Skin epidermis (tissue), 12 donors: ENCODE results near the gene SLC26A1.
"Not testable (repeated sequence)": the region's sequence is repeated elsewhere in the genome, so short reads cannot be mapped to it uniquely, and the experiment has no call there.

ENCODE experiments used
- H3K27ac ChIP-seq, 21 experiments: fragments of 200-600 bp; sonication (generic) in 11 of 21; one replicate each; pipeline ENCODE4 v1.5.0; 2020; ENCODE audit warnings: mild to moderate bottlenecking in 3 of 21, inconsistent platforms in 2 of 21, moderate library complexity in 2 of 21
- H3K4me3 ChIP-seq, 7 experiments: fragments of 200-600 bp; sonication (generic) in 2 of 7; one replicate each; pipeline ENCODE4 v1.5.0; 2020; ENCODE audit warnings: inconsistent platforms in 2 of 7, mild to moderate bottlenecking in 2 of 7, moderate library complexity in 1 of 7

Gene SLC26A1

DNA sequence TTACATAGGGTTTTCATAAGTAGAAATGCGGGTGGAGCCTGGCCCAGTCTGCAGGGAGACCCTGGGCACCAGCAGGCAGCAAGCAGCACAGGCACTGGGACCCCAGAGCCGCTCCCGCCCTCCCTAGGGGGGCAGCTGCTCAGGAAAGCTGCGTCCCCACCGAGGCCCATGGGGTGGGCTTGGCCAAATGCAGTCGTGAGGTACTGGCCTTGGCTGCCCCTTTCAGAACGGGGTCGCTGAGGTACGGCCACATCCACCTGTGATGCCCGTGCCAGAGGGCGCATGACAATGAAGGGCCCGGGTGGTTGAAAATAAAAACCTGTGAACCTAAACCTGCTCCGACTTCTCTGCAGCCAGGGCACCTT is 44.3 kb downstream of the SLC26A1 start:
- H3K27ac ChIP-seq = no peak overlapping the region
- H3K4me3 ChIP-seq = no peak overlapping the region

DNA sequence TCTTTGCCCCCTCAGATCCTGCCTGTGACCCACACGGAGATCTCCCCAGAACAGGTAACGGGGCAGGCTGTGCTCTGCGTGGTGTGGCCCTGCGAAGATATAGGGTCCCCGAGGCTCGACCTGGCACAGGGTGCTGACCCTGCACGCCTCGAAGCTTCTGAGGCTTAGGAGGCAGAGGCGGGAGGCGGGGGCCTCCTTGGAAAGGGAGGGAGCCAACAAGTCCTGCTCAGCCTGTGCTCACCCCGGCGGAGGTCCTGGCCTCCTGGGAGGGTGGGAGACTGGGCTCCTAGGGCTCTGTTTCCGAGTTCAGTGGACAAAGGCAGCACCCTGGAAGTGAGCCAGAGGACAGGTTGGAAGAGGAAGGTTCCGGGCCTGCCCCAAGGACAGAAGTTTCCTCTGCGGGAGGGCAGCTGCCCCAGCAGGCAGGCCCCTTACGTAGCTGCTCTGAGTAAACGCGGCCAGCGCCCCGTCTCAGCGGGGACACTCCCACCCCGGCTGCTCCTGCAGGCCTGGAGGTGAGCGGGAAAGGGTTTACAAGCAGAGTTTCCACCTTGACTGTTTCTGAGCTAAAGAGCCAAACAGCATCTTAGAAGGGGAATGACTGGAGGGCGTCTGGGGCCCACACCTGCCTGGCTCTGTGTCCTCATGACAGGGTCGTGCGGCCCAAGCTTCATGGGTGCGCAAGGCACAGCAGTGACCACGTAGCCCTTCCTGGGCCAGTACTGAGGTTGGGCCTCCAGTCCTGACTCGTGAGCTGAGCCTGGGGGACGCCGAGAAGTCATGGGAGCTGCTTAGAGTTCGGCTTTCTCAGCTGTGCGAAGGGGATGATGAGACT is 44.9 kb downstream of the SLC26A1 start:
- H3K4me3 ChIP-seq = no peak overlapping the region
- H3K27ac ChIP-seq = no peak overlapping the region

DNA sequence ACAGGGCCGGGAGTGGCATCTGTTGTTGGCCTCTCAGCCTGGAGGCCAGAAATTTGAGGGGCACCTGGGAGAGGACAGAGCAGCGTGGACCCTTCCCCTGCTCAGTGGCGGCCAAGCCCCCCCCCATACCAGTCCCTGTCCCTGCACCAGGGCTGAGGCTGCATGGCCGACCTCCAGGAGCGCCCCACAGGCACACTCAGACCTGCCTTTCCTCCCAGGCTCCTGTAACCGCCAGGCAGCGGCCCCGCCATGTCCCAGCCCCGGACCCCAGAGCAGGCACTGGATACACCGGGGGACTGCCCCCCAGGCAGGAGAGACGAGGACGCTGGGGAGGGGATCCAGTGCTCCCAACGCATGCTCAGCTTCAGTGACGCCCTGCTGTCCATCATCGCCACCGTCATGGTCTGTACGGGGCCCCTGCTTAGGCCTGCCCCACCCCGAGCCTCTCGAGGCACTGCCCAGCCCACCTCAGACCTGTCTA is 45.7 kb downstream of the SLC26A1 start:
- H3K27ac ChIP-seq = no peak overlapping the region
- H3K4me3 ChIP-seq = no peak overlapping the region

DNA sequence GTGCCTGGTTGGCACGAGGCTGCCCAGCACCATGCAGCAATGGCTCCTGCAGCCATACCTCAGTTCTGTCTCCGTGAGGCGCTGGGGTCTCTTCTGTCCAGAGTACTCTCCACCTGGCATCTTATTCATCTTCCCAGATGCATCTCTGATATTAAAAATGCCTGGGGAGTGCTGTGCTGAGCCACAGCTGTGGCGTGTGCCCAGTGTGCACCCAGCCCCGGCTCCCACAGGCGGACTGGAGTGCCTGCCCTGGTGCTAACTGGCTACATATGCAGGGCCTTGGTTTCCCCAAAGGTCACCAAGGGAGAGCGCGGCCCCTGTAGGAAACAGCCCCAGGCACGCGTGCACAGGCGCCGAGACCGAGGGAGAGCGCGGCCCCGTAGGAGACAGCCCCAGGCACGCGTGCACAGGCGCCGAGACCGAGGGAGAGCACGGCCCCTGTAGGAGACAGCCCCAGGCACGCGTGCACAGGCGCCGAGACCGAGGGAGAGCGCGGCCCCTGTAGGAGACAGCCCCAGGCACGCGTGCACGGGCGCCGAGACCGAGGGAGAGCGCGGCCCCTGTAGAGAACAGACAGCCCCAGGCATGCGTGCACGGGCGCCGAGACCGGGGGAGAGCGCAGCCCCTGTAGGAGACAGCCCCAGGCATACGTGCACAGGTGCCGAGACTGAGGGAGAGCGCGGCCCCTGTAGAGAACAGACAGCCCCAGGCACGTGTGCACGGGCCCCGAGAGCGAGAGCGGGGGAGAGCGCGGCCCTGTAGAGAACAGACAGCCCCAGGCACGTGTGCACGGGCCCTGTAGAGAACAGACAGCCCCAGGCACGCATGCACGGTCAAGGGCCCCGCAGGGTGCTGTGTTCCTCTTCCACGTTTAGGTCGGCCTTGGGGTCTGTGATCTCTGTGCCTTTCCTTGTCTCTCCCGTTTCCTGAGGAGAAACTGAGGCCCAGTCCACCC is 46.4 kb downstream of the SLC26A1 start:
- Histone ChIP-seq H3K27ac (no peak overlapping the region), H3K4me3 (no peak overlapping the region)

- Histone ChIP-seq H3K4me3 (no peak overlapping the region), H3K27ac (no peak overlapping the region)
Observed at GRCh38 chr4:946103-946450, 47.1 kb downstream of the SLC26A1 start.

DNA sequence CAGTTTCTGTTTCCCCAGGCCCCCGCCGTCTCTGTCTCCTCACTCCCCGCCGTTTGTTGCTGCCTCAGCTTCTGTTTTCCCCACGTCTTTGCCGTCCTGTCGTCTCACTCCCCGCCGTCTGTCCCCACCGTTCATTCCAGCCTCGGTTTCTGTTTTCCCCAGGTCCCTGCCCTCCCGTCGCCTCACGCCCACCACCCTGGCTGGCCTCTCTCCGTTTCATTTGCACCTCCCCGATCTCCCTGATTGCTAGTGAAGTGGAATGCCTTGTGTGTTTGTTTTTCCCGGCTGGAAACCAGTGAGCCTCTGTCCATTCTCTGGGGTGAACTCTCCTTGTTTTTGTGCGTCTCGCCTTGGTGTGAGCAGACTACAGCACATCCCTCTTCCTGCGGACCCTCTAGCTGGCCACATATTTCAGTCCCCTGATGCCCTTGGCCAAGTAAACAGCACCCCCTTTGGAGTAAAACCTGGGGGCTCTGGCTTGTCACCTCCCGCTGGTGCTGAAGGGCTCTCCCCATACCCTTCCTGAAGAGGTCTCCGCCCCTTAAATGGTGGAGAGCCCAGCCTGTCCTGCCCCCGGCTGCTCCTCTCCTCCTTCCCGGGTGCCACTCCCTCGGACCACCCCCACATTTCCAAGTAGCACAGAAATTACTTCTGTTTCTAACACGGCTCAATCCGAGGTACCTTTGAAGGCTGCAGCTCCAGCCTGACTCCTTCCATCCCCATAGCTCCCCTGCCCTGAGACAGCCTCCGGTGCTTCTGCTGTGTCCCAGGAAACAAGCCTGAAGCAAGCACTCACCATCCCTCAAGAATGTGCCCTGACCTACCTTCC is 47.7 kb downstream of the SLC26A1 start:
- H3K4me3 ChIP-seq = no peak overlapping the region
- no peak overlapping the region for H3K27ac ChIP-seq

GRCh38 chr4:939508-939907 is 53.7 kb downstream of the SLC26A1 start:
- not testable (repeated sequence) for H3K4me3 ChIP-seq, H3K27ac ChIP-seq
